HG03460 (cell line): ENCODE data around the gene HMX1.

Source experiments
- ATAC-seq: cut with Tn5 transposase; IDR thresholded peaks from one replicate; pipeline ENCODE4 v1.9.1; 2021; ENCODE audit not compliant: unreplicated experiment

HMX1 gene

GRCh38 chr4:8869002-8869897 is 2.4 kb downstream of the HMX1 start:
- ATAC-seq, result no peak

GRCh38 chr4:8868321-8869001 is 3.2 kb downstream of the HMX1 start:
- no peak for ATAC-seq

- no peak for ATAC-seq
Measured at GRCh38 chr4:8867624-8868320, 3.9 kb downstream of the HMX1 start.

GRCh38 chr4:8866828-8867623 is 4.6 kb downstream of the HMX1 start:
- no peak for ATAC-seq

- ATAC-seq, result no peak
Measured at GRCh38 chr4:8866421-8866820, 5.2 kb downstream of the HMX1 start.

- ATAC-seq, result no peak
Measured at GRCh38 chr4:8865681-8866310, 5.8 kb downstream of the HMX1 start.

- ATAC-seq, result no peak
Measured at GRCh38 chr4:8864912-8865680, 6.5 kb downstream of the HMX1 start.

- ATAC-seq, result no peak
Measured at GRCh38 chr4:8863686-8864682, 7.7 kb downstream of the HMX1 start.

DNA sequence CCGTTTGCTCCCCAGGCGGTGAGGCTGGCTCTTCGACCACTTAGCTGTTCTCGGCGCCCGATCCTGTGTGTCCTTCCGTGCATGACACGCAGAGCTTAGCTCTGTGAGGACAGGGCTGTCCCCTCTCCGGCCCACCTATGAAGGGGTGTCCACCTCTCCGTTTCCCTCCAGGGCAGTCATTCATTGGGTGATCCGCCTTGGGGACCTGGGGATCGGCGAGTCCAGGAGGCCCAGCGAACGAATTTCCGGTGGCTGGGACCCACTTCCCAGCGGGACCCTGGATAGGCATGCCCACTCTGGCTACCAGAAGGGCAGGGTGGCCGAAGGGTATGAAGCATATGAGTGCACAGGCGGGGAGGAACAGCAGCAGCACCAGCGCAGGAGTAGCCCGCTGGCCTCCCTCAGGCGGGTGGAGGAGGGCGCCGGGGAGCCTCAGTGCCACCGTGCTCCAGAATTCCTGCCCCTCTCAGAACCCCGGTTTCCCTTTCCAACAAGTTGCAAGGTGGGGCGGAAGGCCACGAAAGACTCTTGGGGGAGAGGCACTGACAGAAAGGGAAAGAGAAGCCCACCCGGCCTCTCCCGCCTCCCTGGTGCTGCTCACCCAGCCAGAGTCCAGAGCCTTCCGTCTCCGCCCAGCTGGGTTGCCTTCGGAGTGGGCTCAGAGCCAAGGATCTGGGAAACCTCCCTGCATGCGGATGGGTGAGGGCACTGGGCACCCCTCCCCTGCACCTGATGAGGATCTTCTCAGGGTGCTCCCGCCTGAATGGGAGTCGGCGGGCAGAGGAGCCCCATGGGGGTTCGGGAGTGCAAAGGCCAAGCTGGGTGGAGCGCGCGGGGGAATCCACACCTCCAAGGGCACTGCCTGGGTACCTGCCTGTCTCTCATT is 8.6 kb downstream of the HMX1 start:
- ATAC-seq, result no peak

DNA sequence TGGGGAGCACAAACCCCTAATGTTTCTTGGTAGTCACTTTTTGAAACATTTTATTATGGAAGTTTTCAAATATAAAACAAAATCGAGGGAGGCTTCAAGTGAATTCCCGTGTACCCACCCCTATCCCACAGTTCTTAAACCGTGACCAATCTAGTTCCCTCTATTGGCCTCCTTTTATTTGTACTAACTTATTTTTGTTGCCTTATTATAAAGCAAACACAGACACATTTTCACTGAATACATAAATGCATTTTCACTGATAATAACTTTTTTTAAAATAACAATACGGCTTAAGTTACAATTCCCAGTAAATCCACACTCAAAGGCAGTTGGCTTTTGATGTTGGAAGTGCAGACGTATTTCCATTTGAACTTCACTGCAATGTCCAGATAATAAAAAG is 9.3 kb downstream of the HMX1 start:
- ATAC-seq, result no peak

GRCh38 chr4:8861576-8862295 is 9.9 kb downstream of the HMX1 start:
- ATAC-seq, result no peak

GRCh38 chr4:8860892-8861575 is 10.6 kb downstream of the HMX1 start:
- ATAC-seq, result no peak

DNA sequence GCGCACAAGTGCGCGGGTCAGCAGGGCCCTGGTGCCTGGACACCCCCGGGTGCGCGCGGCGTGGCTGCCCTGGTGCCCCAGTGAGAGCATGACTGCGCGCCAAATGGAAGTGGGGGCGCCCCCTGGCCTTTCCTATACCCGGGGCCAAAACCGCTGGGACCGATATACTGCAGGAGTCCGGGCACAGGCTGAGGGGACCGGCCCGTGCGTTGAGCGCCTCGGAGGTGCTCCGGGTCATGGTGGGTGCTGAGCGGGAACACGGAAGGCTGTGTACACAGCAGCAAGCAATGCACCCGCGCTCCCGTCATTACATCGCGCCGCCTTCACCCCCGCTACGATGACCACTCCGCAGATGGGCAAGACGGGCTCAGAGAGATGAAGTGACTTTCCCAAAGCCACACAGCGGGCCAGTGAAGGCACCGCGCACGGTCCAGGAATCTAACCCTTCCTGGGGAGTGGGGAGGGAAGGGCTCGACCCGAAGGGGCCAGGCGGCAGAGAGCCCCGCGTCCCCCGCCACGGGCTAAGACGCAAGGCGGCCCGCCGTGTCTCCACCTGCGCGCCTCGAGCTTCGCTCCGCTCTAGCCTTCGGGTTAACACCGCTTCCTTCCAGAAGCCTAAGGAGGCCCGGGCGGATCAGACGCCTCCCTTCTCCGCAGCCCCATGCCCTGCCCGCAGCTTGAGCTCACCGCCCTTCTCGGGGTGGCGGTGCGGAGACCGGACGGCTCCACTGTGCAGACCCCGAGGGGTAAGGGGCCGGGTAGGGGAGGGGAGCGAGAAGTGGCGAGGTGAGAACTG is 11.3 kb downstream of the HMX1 start:
- ATAC-seq, result no peak

- ATAC-seq, result no peak
Measured at GRCh38 chr4:8859550-8860095, 12.0 kb downstream of the HMX1 start.

DNA sequence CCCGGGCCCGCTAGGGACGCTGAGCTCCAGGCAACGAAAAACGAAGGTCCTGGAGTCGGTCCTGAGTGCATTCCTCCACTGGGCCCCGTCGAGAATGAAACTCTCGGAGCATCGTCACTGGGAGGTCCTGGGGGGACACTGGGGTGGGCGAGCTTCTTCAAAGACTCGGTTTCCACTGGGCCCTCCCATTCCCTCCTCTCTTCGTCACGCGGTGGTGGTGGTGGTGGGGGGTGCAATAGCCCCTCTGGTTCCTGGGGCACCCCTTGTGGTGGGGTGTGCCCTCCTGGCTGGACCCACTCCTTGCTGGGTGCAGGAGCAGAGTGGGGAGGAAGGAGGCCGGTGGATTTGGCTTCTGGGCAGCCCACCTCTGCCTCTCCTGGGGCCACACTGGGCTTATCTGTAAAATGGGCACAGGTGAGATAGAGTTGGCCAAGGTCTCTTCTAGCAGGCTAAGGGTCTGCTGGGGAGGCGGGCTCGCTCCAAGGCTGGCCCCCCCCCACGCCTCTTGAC is 12.9 kb downstream of the HMX1 start:
- ATAC-seq, result no peak
